NCI-H2171 (cell line): Measurements from ENCODE around the gene PHTF2.

Experiments
- DNase-seq: peaks from one replicate; lab custom pipeline; 2025; lab: John Stamatoyannopoulos, UW

Gene PHTF2

DNA sequence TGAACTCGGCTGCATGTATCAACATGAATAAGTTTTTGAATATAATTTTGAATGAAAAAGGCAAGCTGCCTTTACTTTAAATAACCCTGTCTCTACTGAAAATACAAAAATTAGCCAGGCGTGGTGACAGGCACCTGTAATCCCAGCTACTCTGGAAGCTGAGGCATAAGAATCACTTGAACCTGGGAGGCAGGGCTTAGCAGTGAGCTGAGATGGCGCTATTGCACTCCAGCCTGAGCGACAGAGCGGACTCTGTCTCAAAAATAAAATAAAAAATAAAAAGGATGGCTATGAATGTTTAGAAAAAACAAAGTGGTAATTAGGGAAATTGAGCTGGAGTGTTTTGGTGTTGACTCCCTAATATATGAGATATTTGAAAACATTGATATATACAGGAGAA, 133.3 kb downstream of the PHTF2 start:
- DNase-seq: no peak

DNA sequence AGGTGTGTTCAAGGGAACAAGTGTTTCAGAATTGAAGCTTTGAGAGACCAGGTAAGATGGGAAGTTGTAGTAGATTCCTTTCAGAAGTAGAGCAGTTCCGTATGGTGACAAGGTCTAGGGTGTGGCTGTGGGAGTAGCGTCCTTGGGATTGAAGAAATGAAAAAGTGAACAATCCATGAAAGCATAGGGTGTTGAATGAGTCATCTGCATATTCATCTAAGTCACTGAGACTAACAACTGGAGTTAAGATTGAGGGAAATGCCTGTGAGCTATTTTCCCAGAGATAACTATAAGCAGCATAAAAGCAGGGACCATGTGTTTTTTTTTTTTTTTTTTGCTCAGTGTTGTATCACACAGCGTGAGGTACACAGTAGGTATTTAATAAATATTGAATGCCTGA, 134.8 kb downstream of the PHTF2 start:
- DNase-seq: no peak

- DNase-seq: no peak
These were observed 137.2 kb downstream of the PHTF2 start for GRCh38 chr7:77935652-77936348.

DNA sequence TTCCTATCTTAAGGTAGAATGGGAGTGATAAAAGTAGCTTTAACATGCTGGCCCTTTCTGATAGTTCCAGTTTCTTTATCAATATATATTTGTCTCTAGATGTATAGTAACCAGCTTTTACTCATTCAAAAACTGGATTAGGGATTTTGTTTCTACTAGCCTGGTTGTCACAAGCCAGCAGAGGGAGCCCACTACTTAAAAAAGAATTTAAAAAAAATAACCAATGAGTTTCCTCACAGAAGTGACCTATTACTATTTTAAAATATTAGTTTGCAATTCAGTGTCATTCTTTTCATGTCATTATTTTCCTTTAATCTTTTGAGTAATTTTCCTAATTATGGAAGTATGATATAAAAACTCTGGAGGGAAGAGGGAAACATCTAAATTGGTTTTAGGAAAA, 142.1 kb downstream of the PHTF2 start:
- DNase-seq: peak; percentile 46

DNA sequence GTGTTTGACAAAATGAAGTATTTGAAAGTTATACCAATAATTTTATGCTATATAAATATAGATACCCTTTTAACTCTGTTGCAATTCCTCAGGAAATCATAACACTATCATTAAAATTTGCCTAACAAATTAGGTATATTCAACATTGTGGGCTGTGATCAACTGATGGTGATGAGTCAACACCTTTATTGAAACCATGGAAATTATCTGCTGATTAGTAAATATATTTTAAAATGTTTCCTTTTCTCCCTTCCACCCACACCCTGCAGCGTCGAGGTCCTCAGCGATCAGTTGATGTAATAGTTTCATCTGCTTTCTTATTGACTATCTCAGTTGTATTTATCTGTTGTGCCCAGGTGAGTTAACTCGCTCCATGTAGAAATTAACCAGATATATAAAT, 143.9 kb downstream of the PHTF2 start:
- DNase-seq: no peak

DNA sequence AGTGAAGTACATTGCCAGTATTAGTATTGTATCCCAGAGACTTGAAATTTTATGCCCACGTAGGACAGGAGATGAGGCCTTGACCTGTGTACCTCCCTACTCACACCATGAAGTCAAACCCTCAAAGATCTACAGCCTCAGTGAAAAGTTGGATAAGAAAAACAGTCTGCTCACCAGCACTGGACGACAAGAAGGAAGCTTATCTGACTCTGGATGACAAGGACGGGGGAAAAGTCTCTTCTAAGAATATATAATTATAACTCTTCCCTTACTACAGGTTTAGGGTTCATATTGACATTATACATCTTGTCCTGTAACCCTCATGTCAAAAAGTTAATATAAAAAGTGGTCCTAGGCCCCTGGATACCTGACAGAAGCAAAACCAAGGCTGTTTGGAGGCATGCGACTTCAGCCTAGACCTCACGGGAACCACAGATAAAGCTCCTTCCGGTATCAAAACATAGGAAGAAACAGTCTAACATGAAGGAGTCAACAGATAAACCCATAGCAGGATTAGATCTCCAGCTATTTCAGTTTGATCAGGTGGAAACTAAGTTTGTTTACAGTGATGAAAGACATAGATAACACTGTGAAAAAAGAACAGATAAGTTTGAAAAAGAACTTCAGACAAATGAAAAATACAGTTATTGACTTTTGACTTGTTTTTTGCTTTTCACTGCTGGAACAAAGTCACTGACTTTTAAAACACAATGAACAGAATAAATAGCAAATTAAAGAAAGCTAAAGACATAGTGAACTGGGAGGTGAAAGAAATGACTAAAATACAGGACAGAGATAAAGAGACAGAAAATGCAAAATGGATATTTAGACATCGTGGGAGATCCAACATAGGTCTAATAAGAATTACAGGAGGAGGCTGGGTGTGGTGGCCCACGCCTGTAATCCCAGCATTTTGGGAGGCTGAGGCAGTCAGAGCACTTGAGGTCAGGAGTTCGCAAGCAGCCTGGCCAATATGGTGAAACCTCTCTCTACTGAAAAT, 145.9 kb downstream of the PHTF2 start:
- no peak for DNase-seq

GRCh38 chr7:77950548-77950947, 152.0 kb downstream of the PHTF2 start:
- no peak for DNase-seq

- DNase-seq: no peak
These were observed 156.4 kb downstream of the PHTF2 start for GRCh38 chr7:77954773-77955555.

DNA sequence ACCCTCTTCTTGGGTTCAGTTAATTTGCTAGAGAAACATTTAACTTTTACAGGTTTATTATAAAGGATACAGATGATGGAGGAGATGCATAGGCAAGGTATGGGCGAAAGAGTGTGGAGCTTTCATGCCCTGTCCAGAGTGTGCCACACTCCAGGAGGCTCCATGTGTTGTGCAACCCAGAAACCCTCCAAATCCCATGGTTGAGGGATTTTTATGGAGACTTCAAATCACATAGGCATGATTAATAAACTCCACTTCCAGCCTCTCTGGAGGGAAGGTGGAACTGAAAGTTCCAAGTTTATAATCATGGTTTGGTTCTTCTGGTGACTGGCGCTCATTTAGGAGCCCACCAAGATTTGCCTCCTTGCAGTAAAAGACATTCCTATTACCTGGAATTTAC, 159.9 kb downstream of the PHTF2 start:
- no peak for DNase-seq

GRCh38 chr7:77959080-77959479, 160.5 kb downstream of the PHTF2 start:
- no peak for DNase-seq

DNA sequence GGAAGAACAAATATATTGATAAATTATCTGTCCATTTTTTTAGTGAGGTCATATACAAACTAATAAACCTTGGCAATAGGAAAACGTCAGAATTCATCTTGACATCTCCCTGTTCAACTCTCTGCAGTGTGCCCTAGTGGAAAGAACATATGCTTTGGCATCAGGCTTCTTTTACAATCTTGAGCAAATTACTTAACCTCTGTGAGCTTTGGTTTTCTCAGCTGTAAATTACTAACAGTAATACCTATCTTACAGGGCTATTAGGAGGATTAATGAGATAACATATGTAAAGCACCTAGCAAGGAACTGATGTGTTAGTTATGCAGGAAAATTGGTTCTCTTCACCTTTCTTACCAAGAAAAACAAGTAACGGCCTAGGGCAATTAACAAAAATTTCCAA, 161.8 kb downstream of the PHTF2 start:
- DNase-seq: no peak

DNA sequence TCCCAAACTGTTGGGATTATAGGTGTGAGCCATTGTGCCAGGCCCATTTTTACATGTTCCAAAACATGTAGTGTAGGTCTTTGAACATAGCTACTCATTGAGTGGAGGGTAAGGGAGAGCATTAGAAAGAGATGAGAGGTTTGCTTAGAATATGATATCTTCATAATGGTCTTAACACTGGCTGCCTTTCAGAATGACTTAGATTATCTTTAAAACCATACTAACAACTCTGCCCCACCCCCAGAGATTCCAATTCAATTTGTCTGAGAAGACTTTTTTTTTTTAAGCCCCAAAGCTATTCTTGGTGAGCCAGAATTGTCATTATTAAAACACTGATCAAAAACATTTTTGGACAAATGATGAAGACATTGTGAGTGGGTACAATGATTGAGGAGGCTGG, 168.9 kb downstream of the PHTF2 start:
- DNase-seq: no peak

DNA sequence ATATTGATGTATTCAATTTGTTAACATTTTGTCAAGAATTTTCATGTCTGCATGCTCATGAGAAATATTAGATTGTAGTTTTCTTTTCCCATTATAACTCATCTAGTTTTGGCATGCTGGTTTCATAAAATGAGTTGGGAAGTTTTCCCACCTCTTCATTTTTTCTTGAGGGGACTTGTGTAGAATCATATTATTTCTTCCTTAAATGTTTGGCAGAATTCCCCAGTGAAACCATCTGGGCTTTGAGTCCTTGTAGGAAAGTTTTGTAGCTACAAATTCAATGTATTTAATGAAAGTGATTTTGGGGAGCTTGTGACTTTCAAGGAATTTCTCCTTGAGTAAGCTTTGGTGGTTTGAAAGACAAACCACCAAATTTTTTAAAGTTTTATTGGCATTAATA, 173.2 kb downstream of the PHTF2 start:
- no peak for DNase-seq

GRCh38 chr7:77975672-77976480, 177.3 kb downstream of the PHTF2 start:
- DNase-seq: no peak

DNA sequence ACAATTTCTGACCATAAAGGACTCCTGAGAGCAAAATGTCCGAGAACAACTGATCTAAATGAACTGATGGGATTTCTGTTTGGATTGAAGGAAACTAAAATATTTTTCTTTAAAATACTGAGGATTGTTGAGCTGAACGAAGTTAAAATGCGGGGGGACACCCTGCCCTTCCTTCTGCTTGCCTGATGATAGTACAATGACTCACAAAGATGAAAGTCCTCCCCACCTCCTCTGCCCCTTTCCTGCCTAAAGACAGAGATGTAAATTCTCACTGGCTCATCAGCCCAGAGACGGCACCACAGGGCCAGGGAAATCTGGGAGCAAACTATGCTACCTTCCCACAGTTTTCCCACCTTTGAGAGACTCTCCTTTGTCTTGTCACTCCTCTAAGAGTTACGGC, 180.6 kb downstream of the PHTF2 start:
- DNase-seq: no peak

GRCh38 chr7:77980087-77980713, 181.6 kb downstream of the PHTF2 start:
- no peak for DNase-seq

GRCh38 chr7:77982926-77983550, 184.5 kb downstream of the PHTF2 start:
- no peak for DNase-seq

DNA sequence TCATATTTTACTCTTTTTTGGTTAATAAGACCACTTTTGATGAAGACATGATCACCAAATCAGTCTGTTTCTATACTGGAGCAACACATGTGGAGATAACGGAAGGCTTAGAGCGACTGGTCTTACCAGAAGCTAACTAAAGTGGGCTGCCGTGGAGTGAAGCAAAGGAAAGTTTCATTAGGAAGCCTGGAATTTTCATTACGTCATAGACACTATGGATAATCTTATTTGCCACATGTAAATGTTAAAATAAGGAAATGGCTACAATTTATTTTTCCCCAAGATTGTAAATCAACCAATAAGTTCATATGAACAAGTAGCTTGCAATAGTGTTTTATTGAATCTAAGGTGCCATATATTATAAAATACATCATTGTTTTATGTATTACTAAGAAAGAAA, 185.4 kb downstream of the PHTF2 start:
- no peak for DNase-seq

DNA sequence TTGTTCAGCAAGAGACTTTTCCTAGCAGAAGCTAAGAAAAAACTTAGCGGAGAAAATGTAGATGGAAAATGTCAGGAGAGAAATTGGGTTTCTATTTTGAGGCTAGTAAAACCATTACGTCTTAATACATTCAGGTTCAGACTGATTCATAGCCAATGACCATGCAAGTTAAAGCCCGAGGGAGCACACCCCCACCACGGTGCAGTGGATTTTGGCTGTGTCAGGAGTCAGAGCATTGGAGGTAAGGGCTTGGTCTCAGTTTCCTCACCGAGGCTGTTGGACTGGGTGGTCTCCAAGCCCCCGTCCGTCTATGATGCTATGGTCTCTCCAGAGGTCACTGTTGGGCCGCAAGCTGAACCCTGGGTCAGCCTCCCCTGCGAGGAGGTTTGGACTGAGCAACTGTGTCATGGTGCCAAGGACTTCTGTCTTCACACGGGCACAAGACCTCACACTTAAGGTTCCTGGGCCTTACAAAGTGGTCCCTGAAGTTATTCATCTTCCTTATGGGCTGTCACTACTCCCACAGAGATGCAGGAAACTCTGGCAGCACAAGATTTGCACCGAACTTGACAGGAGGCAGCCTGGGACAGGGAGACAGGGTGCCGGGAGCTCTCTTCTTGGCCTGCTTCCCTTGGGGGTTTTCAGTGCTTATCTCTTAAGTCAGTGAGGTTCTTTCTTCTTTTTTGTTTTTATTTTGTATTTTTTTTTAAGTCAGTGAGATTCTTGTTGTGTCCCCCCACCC, 186.8 kb downstream of the PHTF2 start:
- no peak for DNase-seq

DNA sequence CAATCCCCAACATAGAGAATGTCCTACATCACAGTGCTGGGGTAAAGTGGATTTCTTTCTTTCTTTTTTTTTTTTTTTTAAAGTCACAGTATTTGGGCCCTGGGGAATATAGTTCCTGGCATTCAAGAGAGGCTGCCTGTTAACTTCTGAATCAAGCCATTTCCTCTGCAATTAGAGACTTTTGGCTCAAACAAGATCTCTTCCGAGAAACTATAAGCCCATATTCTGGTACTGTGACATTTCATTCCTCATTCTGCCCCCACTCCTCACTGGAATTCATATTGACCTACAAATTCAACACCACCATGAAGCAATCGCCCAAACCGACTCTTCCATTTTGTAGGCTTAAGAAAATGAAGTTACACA, 187.4 kb downstream of the PHTF2 start:
- no peak for DNase-seq
